ENCODE measurements around the gene CCT7.

DNA sequence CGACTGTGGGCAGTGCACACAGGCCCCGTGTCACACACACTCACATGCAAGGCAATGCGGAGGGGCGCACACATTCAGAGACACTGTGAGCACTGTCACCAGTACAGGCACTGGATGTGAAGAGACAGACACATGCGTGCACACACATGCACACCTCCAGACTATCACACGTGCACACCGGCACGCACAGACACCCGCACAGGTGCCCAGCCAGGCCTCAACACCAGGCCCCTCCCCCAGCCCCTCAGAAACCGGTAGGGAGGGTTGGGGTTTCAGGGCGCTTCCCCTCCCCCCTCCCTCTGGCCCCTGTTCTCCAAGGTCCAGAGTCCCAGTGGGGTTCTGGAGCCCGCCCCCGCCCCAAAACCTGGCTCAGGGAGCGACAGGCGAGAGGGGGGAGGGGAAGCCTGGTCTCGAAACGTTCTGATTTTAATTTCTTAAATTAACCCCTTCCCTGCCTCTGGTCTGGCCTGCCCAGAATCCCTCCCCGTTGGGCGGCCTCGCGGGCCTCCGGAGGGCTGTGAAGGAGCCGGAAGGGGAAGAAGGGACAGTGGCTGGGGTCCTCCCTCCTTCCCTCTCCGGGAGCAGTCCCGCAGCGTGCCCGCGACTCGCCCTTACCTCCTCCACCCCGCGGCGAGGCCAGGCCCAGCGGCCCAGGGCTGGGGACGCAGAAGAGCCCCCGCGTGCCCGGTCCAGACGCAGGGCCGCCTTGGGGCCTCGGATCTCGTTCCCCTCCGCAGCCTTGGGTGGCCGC, 49.6 kb downstream of the CCT7 start:
- TF ChIP-seq EZH2phosphoT487 (IDR thresholded peaks at IDR 0.05; ENCODE audit: unreplicated experiment): no peak
- no peak for TF ChIP-seq ZNF114 (CRISPR knock-in tag; IDR thresholded peaks at IDR 0.05)
- no peak for TF ChIP-seq CTCF (conservative IDR thresholded peaks at IDR 0.05; ENCODE audit: low read depth in 2 of 2)
- TF ChIP-seq, protein P1, sequence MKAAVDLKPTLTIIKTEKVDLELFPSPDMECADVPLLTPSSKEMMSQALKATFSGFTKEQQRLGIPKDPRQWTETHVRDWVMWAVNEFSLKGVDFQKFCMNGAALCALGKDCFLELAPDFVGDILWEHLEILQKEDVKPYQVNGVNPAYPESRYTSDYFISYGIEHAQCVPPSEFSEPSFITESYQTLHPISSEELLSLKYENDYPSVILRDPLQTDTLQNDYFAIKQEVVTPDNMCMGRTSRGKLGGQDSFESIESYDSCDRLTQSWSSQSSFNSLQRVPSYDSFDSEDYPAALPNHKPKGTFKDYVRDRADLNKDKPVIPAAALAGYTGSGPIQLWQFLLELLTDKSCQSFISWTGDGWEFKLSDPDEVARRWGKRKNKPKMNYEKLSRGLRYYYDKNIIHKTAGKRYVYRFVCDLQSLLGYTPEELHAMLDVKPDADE (IDR thresholded peaks at IDR 0.05): no peak
- no peak for TF ChIP-seq POLR2AphosphoS5 (IDR thresholded peaks at IDR 0.05; ENCODE audit: low read depth)
